HEK293T (cell line): ENCODE data around the gene VSTM4.

Experiments
- FOXA1 ChIP-seq: fragments of 450-650 bp; IDR thresholded peaks from 2 replicates; pipeline ENCODE4 v1.6.1; 2016; ENCODE audit warnings: mild to moderate bottlenecking
- HDGF ChIP-seq: fragments of 450-650 bp; IDR thresholded peaks from 2 replicates; pipeline ENCODE4 v1.6.1; 2017; ENCODE audit warnings: antibody characterized with exemption, borderline replicate concordance
- ZNF384 ChIP-seq: fragments of 450-650 bp; IDR thresholded peaks from 2 replicates; pipeline ENCODE4 v1.6.1; 2016
- TF ChIP-seq, protein P1 (sequence below): fragments of 450-650 bp; IDR thresholded peaks from 2 replicates; pipeline ENCODE4 v1.6.1; 2016

DNA sequence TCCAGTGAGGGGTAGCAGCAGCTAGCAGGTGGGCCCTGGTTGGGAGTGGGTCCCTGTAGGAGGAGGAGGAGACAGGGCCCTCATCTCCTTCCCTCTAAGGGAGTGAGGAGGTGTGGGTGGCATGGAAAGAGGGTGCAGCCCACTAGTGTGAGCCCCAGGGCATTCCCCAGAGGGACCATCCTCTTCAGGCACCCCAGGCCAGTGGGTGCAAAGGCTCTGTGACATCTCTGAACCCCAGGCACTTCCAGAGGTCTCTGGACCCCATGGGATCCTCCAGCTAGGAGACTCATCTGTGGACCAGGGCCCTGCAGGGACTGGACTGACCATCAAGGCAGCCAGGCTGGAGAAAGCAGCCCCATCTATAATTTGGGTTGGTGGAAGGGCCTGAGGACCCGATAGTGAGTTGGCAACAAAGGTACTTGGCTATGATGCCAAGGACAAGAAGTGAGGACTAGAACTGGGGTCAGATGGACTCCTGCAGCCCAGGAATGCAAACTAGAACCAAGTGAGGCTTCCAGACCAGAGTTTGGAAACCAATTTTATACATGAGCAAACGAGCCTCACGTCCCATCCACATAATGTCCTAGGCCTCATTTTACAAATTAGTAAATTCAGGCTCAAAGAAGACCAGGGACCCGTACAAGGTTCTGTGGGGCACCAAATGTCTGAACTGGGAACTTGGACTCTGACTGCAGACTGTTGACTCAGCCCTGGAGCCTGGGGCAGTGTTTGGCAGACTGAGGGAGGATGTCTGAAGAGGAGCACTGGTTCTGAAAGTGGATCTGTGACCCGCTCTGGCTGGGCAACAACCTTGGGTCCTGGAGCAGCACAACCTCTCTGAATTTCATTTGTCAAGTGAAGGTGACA is 1.4 kb upstream of the VSTM4 start:
- TF ChIP-seq HDGF (no peak), FOXA1 (no peak), ZNF384 (no peak)
- TF ChIP-seq, protein P1, sequence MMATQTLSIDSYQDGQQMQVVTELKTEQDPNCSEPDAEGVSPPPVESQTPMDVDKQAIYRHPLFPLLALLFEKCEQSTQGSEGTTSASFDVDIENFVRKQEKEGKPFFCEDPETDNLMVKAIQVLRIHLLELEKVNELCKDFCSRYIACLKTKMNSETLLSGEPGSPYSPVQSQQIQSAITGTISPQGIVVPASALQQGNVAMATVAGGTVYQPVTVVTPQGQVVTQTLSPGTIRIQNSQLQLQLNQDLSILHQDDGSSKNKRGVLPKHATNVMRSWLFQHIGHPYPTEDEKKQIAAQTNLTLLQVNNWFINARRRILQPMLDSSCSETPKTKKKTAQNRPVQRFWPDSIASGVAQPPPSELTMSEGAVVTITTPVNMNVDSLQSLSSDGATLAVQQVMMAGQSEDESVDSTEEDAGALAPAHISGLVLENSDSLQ = no peak
